Activated CD8-positive, alpha-beta T cell treated with anti-CD3 and anti-CD28 coated beads for 36 hours (primary cell): ENCODE measurements around the gene EPS8L2. TPM values are rescaled to one million over a fixed set of nuclear protein-coding genes. Genes with fewer than 3 reads are reported as not detected.

Experiments used
- ATAC-seq: fragments of 200-7000 bp; cut with Tn5 transposase; one replicate; pipeline ENCODE4 v1.10.0; 2021; ENCODE audit warnings: mild to moderate bottlenecking, moderate library complexity
- CTCF ChIA-PET: fragments of 350-600 bp; sonication (Branson Sonifier 250); formaldehyde crosslinking; loops from one replicate; lab custom pipeline; 2021; ENCODE audit warnings: antibody characterized with exemption; lab: Charles Lee
- POLR2A ChIA-PET: fragments of 350-600 bp; sonication (Branson Sonifier 250); formaldehyde crosslinking; loops from one replicate; lab custom pipeline; 2021; ENCODE audit warnings: antibody characterized with exemption; lab: Charles Lee
- DNase-seq: peaks from one replicate; pipeline ENCODE4 v3.0.0-alpha.2; 2020
- H3K27ac Mint-ChIP-seq: one replicate; pipeline ENCODE4 v1.8.0; 2021; ENCODE audit warnings: mild to moderate bottlenecking, mixed read lengths
- H3K27me3 Mint-ChIP-seq: one replicate; pipeline ENCODE4 v1.8.0; 2021; ENCODE audit warnings: mixed read lengths
- H3K36me3 Mint-ChIP-seq: one replicate; pipeline ENCODE4 v1.8.0; 2021; ENCODE audit warnings: low read depth, mixed read lengths
- H3K4me1 Mint-ChIP-seq: one replicate; pipeline ENCODE4 v1.8.0; 2021; ENCODE audit warnings: low read depth, mixed read lengths
- H3K4me3 Mint-ChIP-seq: one replicate; pipeline ENCODE4 v1.8.0; 2021; ENCODE audit warnings: mild to moderate bottlenecking, moderate library complexity, mixed read lengths
- H3K9me3 Mint-ChIP-seq: one replicate; pipeline ENCODE4 v1.8.0; 2021; ENCODE audit warnings: mixed read lengths
- CTCF ChIP-seq: fragments of 200-600 bp; IDR thresholded peaks from one replicate; pipeline ENCODE4 v1.8.0; 2022; ENCODE audit warnings: antibody characterized with exemption, mild to moderate bottlenecking
- intact Hi-C: fragments of 100-400 bp; cut with micrococcal nuclease; formaldehyde crosslinking; loops from one replicate; pipeline ENCODE4 v1.10.0; 2022
- total RNA-seq, 2 experiments: library from RNA; stranded (reverse); gene quantifications; one replicate each; pipeline ENCODE4 v1.2.3, GENCODE V29; 2021

The EPS8L2 gene
- total RNA-seq, 2 experiments from 2014 or later = 15.0 to 16.7 TPM

DNA sequence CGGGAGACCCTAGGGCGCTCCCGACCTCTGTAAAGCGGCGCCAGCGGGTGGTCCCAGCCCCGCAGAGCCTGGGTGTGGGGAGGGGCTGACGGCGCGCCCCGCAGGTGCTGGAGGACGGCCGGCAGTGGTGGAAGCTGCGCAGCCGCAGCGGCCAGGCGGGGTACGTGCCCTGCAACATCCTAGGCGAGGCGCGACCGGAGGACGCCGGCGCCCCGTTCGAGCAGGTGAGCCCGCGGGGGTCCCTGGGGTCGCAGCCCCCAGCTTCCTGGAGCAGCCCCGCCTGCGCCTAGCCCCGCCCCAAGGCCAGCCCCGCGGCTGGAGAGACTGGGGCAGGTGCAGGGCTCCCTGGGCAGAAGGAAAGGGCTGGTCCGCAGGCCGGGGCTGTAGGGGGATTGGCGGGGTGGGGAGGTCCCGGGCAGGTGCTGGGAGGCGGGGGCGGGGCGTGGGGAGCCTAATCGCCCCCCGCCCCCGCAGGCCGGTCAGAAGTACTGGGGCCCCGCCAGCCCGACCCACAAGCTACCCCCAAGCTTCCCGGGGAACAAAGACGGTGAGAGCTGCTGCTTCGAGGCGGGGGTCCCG is 19.7 kb downstream of the EPS8L2 start:
- H3K9me3 Mint-ChIP-seq = no peaks in the 10 kb centered on the region
- no peaks in the 10 kb centered on the region for H3K36me3 Mint-ChIP-seq
- no peak overlapping the region for H3K27ac Mint-ChIP-seq
- intact Hi-C loops = loop anchor here (5.0 kb wide), 1 partner anchor 168 kb away; no protein-coding TSS in a partner anchor
- H3K4me3 Mint-ChIP-seq = peak overlapping the region; percentile 67
- POLR2A ChIA-PET = interaction anchor here (0.6 to 2.4 kb wide), 7 partner anchors 22 to 192 kb away, joined by 3 to 10 read pairs (median 5); partner anchors contain the start of genes DEAF1, GATD1, TALDO1 and TMEM80
- ATAC-seq = no peak
- CTCF ChIA-PET = interaction anchor here (0.7 to 10.0 kb wide), 18 partner anchors 13 to 190 kb away, joined by 3 to 73 read pairs (median 5); partner anchors contain the start of genes CD151, DEAF1, EPS8L2 and GATD1
- TF ChIP-seq CTCF = no peak
- H3K4me1 Mint-ChIP-seq = peaks cover 18% of the 10 kb centered on the region
- peak; percentile 37 for DNase-seq
- peaks cover 17% of the 10 kb centered on the region for H3K27me3 Mint-ChIP-seq

DNA sequence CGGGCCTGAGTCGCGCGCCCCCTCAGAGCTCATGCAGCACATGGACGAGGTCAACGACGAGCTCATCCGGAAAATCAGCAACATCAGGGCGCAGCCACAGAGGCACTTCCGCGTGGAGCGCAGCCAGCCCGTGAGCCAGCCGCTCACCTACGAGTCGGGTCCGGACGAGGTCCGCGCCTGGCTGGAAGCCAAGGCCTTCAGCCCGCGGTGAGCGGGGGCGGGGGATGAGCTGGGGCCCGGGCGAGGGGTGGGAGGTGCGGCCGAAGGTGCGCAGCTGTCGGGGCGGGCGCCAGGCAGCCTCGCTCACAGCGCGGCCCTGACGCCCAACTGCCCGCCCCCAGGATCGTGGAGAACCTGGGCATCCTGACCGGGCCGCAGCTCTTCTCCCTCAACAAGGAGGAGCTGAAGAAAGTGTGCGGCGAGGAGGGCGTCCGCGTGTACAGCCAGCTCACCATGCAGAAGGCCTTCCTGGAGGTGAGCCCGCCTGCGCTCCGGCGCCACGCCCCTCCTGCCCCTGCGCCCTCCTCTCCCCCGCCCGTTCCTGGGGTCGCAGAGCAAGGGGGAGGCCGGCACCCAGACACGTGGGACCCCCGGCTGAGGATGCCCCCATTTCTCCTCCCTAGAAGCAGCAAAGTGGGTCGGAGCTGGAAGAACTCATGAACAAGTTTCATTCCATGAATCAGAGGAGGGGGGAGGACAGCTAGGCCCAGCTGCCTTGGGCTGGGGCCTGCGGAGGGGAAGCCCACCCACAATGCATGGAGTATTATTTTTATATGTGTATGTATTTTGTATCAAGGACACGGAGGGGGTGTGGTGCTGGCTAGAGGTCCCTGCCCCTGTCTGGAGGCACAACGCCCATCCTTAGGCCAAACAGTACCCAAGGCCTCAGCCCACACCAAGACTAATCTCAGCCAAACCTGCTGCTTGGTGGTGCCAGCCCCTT is 20.5 kb downstream of the EPS8L2 start:
- POLR2A ChIA-PET = interaction anchor here (0.6 to 2.4 kb wide), 8 partner anchors 21 to 193 kb away, joined by 3 to 10 read pairs (median 4); partner anchors contain the start of genes DEAF1, GATD1, TALDO1 and TMEM80
- Mint-ChIP-seq H3K9me3 (no peaks in the 10 kb centered on the region), H3K27me3 (peaks cover 14% of the 10 kb centered on the region), H3K4me1 (peaks cover 16% of the 10 kb centered on the region), H3K36me3 (no peaks in the 10 kb centered on the region), H3K27ac (peak overlapping the region; percentile 63), H3K4me3 (peak overlapping the region; percentile 62)
- ATAC-seq (peak; percentile 57), DNase-seq (peak; percentile 79)
- no peak for TF ChIP-seq CTCF
- intact Hi-C loops = loop anchor here (5.0 kb wide), 1 partner anchor 169 kb away; no protein-coding TSS in a partner anchor
- CTCF ChIA-PET = interaction anchor here (0.7 to 10.0 kb wide), 27 partner anchors 12 to 220 kb away, joined by 3 to 73 read pairs (median 5); partner anchors contain the start of genes CD151, DEAF1, EPS8L2 and GATD1

- ChIA-PET POLR2A (interaction anchor here (1.4 to 2.4 kb wide), 5 partner anchors 20 to 115 kb away, joined by 4 to 10 read pairs (median 5); partner anchors contain the start of genes DEAF1, TALDO1 and TMEM80), CTCF (interaction anchor here (0.6 to 10.0 kb wide), 18 partner anchors 11 to 221 kb away, joined by 3 to 73 read pairs (median 5); partner anchors contain the start of genes DEAF1, EPS8L2, RNH1 and TALDO1)
- no peaks in the 10 kb centered on the region for H3K9me3 Mint-ChIP-seq
- H3K4me1 Mint-ChIP-seq = peaks cover 14% of the 10 kb centered on the region
- no peak for TF ChIP-seq CTCF
- DNase-seq = no peak
- peak overlapping the region; percentile 62 for H3K4me3 Mint-ChIP-seq
- peaks cover 10% of the 10 kb centered on the region for H3K27me3 Mint-ChIP-seq
- intact Hi-C loops = loop anchor here (5.0 kb wide), 1 partner anchor 170 kb away; no protein-coding TSS in a partner anchor
- ATAC-seq = no peak
- H3K27ac Mint-ChIP-seq = no peak overlapping the region
- no peaks in the 10 kb centered on the region for H3K36me3 Mint-ChIP-seq
Observed at GRCh38 chr11:727281-727701, 21.3 kb downstream of the EPS8L2 start.

DNA sequence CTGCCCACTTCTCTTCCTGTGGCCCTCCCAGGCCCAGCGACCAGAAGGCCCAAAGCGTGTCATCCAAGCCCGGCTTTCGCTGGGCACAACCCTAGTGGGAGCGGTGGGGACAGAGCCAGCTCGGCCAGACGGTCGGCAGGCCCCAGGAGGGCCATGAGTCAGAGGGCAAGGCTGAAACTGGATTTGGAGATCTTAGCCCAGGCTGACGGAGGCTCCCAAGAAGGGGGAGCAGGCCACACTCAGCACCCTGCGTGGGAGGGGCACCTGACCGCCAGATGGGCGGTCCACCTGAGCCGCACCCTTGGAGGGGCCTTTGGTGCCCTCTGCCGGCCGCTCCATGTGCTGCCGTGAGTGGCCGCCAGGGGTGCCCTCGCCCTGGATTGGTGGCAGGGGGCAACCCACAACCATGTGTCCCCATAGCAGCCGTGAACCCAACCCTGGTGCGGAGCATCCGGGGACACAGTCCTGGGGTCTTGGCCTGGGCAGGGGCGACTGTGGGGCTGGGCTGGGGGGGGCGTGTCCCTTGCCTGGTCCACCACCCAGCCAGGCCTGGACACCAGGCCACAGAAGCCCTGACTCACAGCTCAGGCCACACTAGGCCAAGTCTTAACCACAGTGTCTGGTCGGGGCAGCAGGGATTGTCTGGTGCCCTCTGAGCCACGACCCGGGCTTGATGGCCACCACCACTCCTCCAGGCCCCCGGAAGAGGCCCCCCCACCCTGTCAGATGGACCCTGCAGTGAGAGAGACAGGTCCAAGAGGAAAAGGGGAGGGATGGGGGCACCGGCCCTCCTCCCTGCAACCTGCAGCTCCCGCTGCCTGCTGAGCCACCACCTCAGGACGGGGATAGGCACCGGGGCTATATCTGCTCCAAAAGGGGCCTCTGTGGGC is 22.1 kb downstream of the EPS8L2 start:
- Mint-ChIP-seq H3K27me3 (peaks cover 8% of the 10 kb centered on the region), H3K9me3 (no peaks in the 10 kb centered on the region), H3K4me3 (no peak overlapping the region), H3K4me1 (peaks cover 13% of the 10 kb centered on the region), H3K36me3 (no peaks in the 10 kb centered on the region), H3K27ac (no peak overlapping the region)
- ChIA-PET POLR2A (interaction anchor here (0.7 to 2.4 kb wide), 6 partner anchors 23 to 172 kb away, joined by 3 to 10 read pairs (median 4); partner anchors contain the start of genes DEAF1 and TMEM80), CTCF (interaction anchor here (0.5 to 10.0 kb wide), 18 partner anchors 10 to 222 kb away, joined by 3 to 73 read pairs (median 5); partner anchors contain the start of genes DEAF1, RNH1, TALDO1 and TMEM80)
- ATAC-seq (peak; percentile 83), DNase-seq (peak; percentile 92)
- peak; percentile 98 for TF ChIP-seq CTCF
- intact Hi-C loops = loop anchor here (5.0 kb wide), 1 partner anchor 171 kb away; no protein-coding TSS in a partner anchor
